T-helper 17 cell (primary cell): Measurements from ENCODE around the gene IQSEC1. TPM values are rescaled to one million over a fixed set of nuclear protein-coding genes. Genes with fewer than 3 reads are reported as not detected.

Experiments
- ATAC-seq: fragments of 150-1000 bp; cut with Tn5 transposase; 2 replicates; pipeline ENCODE4 v1.10.0; 2021; ENCODE audit warnings: mild to moderate bottlenecking, moderate library complexity
- DNase-seq, 3 donors: peaks; one replicate each; pipeline versions ENCODE4 v3.0.0 to v3.0.0-alpha.2; 2020 to 2021
- H3K9me3 ChIP-seq: one replicate; pipeline ENCODE4 v1.7.0; 2013; ENCODE audit warnings: low read length, mild to moderate bottlenecking; ENCODE audit not compliant: control insufficient read depth, poor library complexity, severe bottlenecking
- H3K27ac Mint-ChIP-seq: one replicate; pipeline ENCODE4 v1.8.0; 2022; ENCODE audit warnings: mild to moderate bottlenecking, moderate library complexity, mixed read lengths
- H3K27me3 Mint-ChIP-seq: one replicate; pipeline ENCODE4 v1.8.0; 2022; ENCODE audit warnings: mixed read lengths
- H3K36me3 Mint-ChIP-seq: one replicate; pipeline ENCODE4 v1.8.0; 2022; ENCODE audit warnings: low read depth, mixed read lengths
- H3K4me1 Mint-ChIP-seq: one replicate; pipeline ENCODE4 v1.8.0; 2022; ENCODE audit warnings: mild to moderate bottlenecking, mixed read lengths
- H3K4me3 Mint-ChIP-seq: one replicate; pipeline ENCODE4 v1.8.0; 2022; ENCODE audit warnings: mild to moderate bottlenecking, moderate library complexity, mixed read lengths
- total RNA-seq, 4 donors: library from RNA in 2 of 4; stranded (reverse) in 2 of 4; gene quantifications; one replicate each; pipeline ENCODE4 v1.2.3 and lab custom pipeline; 2022 to 2026

The IQSEC1 gene
- total RNA-seq, 2 donors from 2014 or later: 114 to 128 TPM

GRCh38 chr3:12935023-12935860 is 138.0 kb downstream of the IQSEC1 start:
- H3K4me3 Mint-ChIP-seq: no peak overlapping the region
- no peaks in the 10 kb centered on the region for H3K9me3 ChIP-seq
- no peaks in the 10 kb centered on the region for H3K27me3 Mint-ChIP-seq
- H3K4me1 Mint-ChIP-seq: peaks cover 30% of the 10 kb centered on the region
- H3K27ac Mint-ChIP-seq: no peak overlapping the region
- no peak for DNase-seq
- ATAC-seq: no peak
- peaks cover 5% of the 10 kb centered on the region for H3K36me3 Mint-ChIP-seq

- H3K36me3 Mint-ChIP-seq: peaks cover under 1% of the 10 kb centered on the region
- DNase-seq: no peak
- no peak overlapping the region for H3K27ac Mint-ChIP-seq
- H3K27me3 Mint-ChIP-seq: no peaks in the 10 kb centered on the region
- ATAC-seq: no peak
- no peak overlapping the region for H3K4me3 Mint-ChIP-seq
- H3K4me1 Mint-ChIP-seq: peaks cover 31% of the 10 kb centered on the region
- H3K9me3 ChIP-seq: no peaks in the 10 kb centered on the region
These were observed 138.8 kb downstream of the IQSEC1 start for GRCh38 chr3:12934431-12934830.

GRCh38 chr3:12933901-12934300 is 139.3 kb downstream of the IQSEC1 start:
- Mint-ChIP-seq H3K27ac (no peak overlapping the region), H3K27me3 (no peaks in the 10 kb centered on the region), H3K4me1 (peaks cover 32% of the 10 kb centered on the region), H3K36me3 (no peaks in the 10 kb centered on the region), H3K4me3 (no peak overlapping the region)
- no peak for ATAC-seq
- DNase-seq: no peak
- no peaks in the 10 kb centered on the region for H3K9me3 ChIP-seq

GRCh38 chr3:12932754-12933153 is 140.5 kb downstream of the IQSEC1 start:
- no peaks in the 10 kb centered on the region for H3K36me3 Mint-ChIP-seq
- H3K27me3 Mint-ChIP-seq: no peaks in the 10 kb centered on the region
- DNase-seq (no peak), ATAC-seq (no peak)
- H3K9me3 ChIP-seq: no peaks in the 10 kb centered on the region
- no peak overlapping the region for H3K4me3 Mint-ChIP-seq
- peaks cover 34% of the 10 kb centered on the region for H3K4me1 Mint-ChIP-seq
- no peak overlapping the region for H3K27ac Mint-ChIP-seq

GRCh38 chr3:12932347-12932746 is 140.9 kb downstream of the IQSEC1 start:
- ATAC-seq: no peak
- H3K36me3 Mint-ChIP-seq: no peaks in the 10 kb centered on the region
- peaks cover 37% of the 10 kb centered on the region for H3K4me1 Mint-ChIP-seq

GRCh38 chr3:12931273-12931905 is 141.8 kb downstream of the IQSEC1 start:
- H3K36me3 Mint-ChIP-seq: no peaks in the 10 kb centered on the region
- no peaks in the 10 kb centered on the region for H3K27me3 Mint-ChIP-seq
- DNase-seq (no peak), ATAC-seq (no peak)
- H3K4me1 Mint-ChIP-seq: peaks cover 41% of the 10 kb centered on the region
- peak overlapping the region; percentile 39 for H3K27ac Mint-ChIP-seq
- no peak overlapping the region for H3K4me3 Mint-ChIP-seq
- no peaks in the 10 kb centered on the region for H3K9me3 ChIP-seq

More at GRCh38 chr3:12932347-12932746, 140.9 kb downstream of the IQSEC1 start:
- no peak for DNase-seq
- Mint-ChIP-seq H3K27me3 (no peaks in the 10 kb centered on the region), H3K4me3 (no peak overlapping the region), H3K27ac (peak overlapping the region; percentile 39)
- no peaks in the 10 kb centered on the region for H3K9me3 ChIP-seq

- Mint-ChIP-seq H3K27me3 (no peaks in the 10 kb centered on the region), H3K36me3 (no peaks in the 10 kb centered on the region), H3K27ac (no peak overlapping the region), H3K4me3 (no peak overlapping the region), H3K4me1 (peaks cover 42% of the 10 kb centered on the region)
- DNase-seq (no peak), ATAC-seq (no peak)
- no peaks in the 10 kb centered on the region for H3K9me3 ChIP-seq
These were observed 143.4 kb downstream of the IQSEC1 start for GRCh38 chr3:12929801-12930200.

- H3K4me1 Mint-ChIP-seq: peaks cover 27% of the 10 kb centered on the region
- peak overlapping the region; percentile 72 for H3K27ac Mint-ChIP-seq
- ATAC-seq (no peak), DNase-seq (no peak)
- H3K9me3 ChIP-seq: no peaks in the 10 kb centered on the region
- H3K27me3 Mint-ChIP-seq: no peaks in the 10 kb centered on the region
- H3K4me3 Mint-ChIP-seq: no peak overlapping the region
- peaks cover 4% of the 10 kb centered on the region for H3K36me3 Mint-ChIP-seq
These were observed 146.6 kb downstream of the IQSEC1 start for GRCh38 chr3:12926660-12927059.

- Mint-ChIP-seq H3K27ac (peak overlapping the region; percentile 47), H3K27me3 (no peaks in the 10 kb centered on the region), H3K4me3 (no peak overlapping the region), H3K36me3 (peaks cover 4% of the 10 kb centered on the region), H3K4me1 (peaks cover 24% of the 10 kb centered on the region)
- no peaks in the 10 kb centered on the region for H3K9me3 ChIP-seq
- no peak for ATAC-seq
- no peak for DNase-seq
These were observed 147.6 kb downstream of the IQSEC1 start for GRCh38 chr3:12925648-12926047.

- no peak for ATAC-seq
- Mint-ChIP-seq H3K27me3 (no peaks in the 10 kb centered on the region), H3K4me1 (peaks cover 21% of the 10 kb centered on the region), H3K36me3 (peaks cover 4% of the 10 kb centered on the region), H3K27ac (peak overlapping the region; percentile 47), H3K4me3 (no peak overlapping the region)
- no peaks in the 10 kb centered on the region for H3K9me3 ChIP-seq
- no peak for DNase-seq
These were observed 148.8 kb downstream of the IQSEC1 start for GRCh38 chr3:12924437-12924836.

GRCh38 chr3:12922881-12923431 is 150.3 kb downstream of the IQSEC1 start:
- Mint-ChIP-seq H3K27me3 (no peaks in the 10 kb centered on the region), H3K36me3 (peaks cover 4% of the 10 kb centered on the region), H3K27ac (peak overlapping the region; percentile 24), H3K4me3 (peak overlapping the region; percentile 5), H3K4me1 (peaks cover 20% of the 10 kb centered on the region)
- DNase-seq: no peak
- ATAC-seq: no peak
- no peaks in the 10 kb centered on the region for H3K9me3 ChIP-seq

GRCh38 chr3:12922306-12922705 is 150.9 kb downstream of the IQSEC1 start:
- Mint-ChIP-seq H3K4me3 (no peak overlapping the region), H3K36me3 (peaks cover 5% of the 10 kb centered on the region), H3K27me3 (no peaks in the 10 kb centered on the region), H3K4me1 (peaks cover 19% of the 10 kb centered on the region), H3K27ac (peak overlapping the region; percentile 75)
- ATAC-seq: no peak
- no peaks in the 10 kb centered on the region for H3K9me3 ChIP-seq
- no peak for DNase-seq

GRCh38 chr3:12921736-12922135 is 151.5 kb downstream of the IQSEC1 start:
- H3K9me3 ChIP-seq: no peaks in the 10 kb centered on the region
- peaks cover 6% of the 10 kb centered on the region for H3K36me3 Mint-ChIP-seq
- peak overlapping the region; percentile 31 for H3K4me3 Mint-ChIP-seq
- H3K27me3 Mint-ChIP-seq: no peaks in the 10 kb centered on the region
- H3K4me1 Mint-ChIP-seq: peaks cover 20% of the 10 kb centered on the region
- no peak for DNase-seq
- no peak for ATAC-seq
- peak overlapping the region; percentile 75 for H3K27ac Mint-ChIP-seq
